Fibroblast of lung (primary cell): ENCODE results near the gene COL25A1.

Source experiments
- CTCF ChIP-seq, 2 donors: IDR thresholded peaks in 1 of 2; conservative IDR thresholded peaks in 1 of 2; 1 replicate in 1 of 2; 2 replicates in 1 of 2; pipeline ENCODE4 v1.5.1; 2011 to 2012; ENCODE audit warnings: low read length in 2 of 2, control low read depth in 1 of 2, inconsistent platforms in 1 of 2, low read depth in 1 of 2, mild to moderate bottlenecking in 1 of 2
- EZH2 ChIP-seq: IDR thresholded peaks from 2 replicates; pipeline ENCODE4 v1.5.1; 2012; ENCODE audit warnings: low read length, control low read depth, mild to moderate bottlenecking; ENCODE audit errors: missing control alignments

DNA sequence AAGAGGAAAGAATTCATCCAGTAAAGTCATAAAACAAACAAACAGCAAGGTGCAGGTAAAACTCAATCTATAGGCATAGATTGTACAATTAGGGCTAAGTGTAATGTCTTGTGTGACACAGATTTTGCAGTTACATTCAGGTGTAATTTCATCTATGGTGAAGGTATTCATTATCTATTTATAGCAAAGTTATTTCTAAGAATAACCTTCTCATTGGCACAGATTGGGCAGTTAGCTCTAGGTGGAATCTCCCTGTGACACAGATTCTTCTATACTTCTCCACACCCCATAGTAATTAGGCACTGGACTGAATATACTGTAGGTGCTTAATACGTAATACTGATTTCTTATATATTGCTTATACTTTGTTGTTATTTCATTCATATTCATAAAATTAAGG lies 66.8 kb downstream of the COL25A1 start:
- TF ChIP-seq CTCF (conservative IDR thresholded peaks at IDR 0.05 in 1 of 2, IDR thresholded peaks at IDR 0.05 in 1 of 2; ENCODE audit: low read depth in 1 of 2, low read length in 2 of 2) = no peak
- no peak for TF ChIP-seq EZH2
